LNCAP (cell line): Measurements from ENCODE around the gene HOXA5.

ENCODE experiments used
- CTCF ChIP-seq: fragments of 450-650 bp; IDR thresholded peaks from 2 replicates; pipeline ENCODE4 v1.5.1; 2017; ENCODE audit warnings: mild to moderate bottlenecking

Gene HOXA5

GRCh38 chr7:27147199-27148030 lies 3.9 kb upstream of the HOXA5 start, which contains the start of gene HOXA6:
Gene HOXA6 (minus strand): TSS chr7:27147774. CDS start chr7:27147749, 25 bp downstream.
- TF ChIP-seq CTCF: no peak

- TF ChIP-seq CTCF: no peak
These were observed 3.2 kb upstream of the HOXA5 start for GRCh38 chr7:27146491-27147198.

GRCh38 chr7:27145914-27146412 lies 2.5 kb upstream of the HOXA5 start:
- no peak for TF ChIP-seq CTCF

- TF ChIP-seq CTCF: no peak
These were observed 1.9 kb upstream of the HOXA5 start for GRCh38 chr7:27145165-27145913.

- TF ChIP-seq CTCF: no peak
These were observed 1.3 kb upstream of the HOXA5 start for GRCh38 chr7:27144781-27145164.

GRCh38 chr7:27143950-27144780 lies 684 bp upstream of the HOXA5 start:
- TF ChIP-seq CTCF: no peak

GRCh38 chr7:27142580-27143022 lies 880 bp downstream of the HOXA5 start:
- no peak for TF ChIP-seq CTCF
